ENCODE data around the gene RASL10A.

- TF ChIP-seq CTCF (IDR thresholded peaks at IDR 0.05; ENCODE audit: low read depth, low read length) (no peak), POLR2A (IDR thresholded peaks at IDR 0.05; ENCODE audit: extremely low read depth, insufficient read length) (no peak), MAX (IDR thresholded peaks at IDR 0.05; ENCODE audit: low read depth, low read length) (no peak)
These were observed 15.1 kb downstream of the RASL10A start for GRCh38 chr22:29300467-29300806.
